Vagina (tissue), 2 donors: ENCODE data around the gene TMEM266.

Experiments
- POLR2A ChIP-seq, 2 donors: fragments of 450-650 bp; IDR thresholded peaks; one replicate each; pipeline ENCODE4 v1.6.1; 2017; ENCODE audit warnings: antibody characterized with exemption in 2 of 2, mild to moderate bottlenecking in 2 of 2, moderate library complexity in 2 of 2
- POLR2AphosphoS5 ChIP-seq, 2 donors: sonication (generic); formaldehyde crosslinking; IDR thresholded peaks; one replicate each; pipeline ENCODE4 v1.9.0; 2017; ENCODE audit warnings: antibody characterized with exemption in 2 of 2, mild to moderate bottlenecking in 2 of 2, low read depth in 1 of 2; ENCODE audit not compliant: insufficient read depth in 1 of 2
- TF ChIP-seq, protein P1 (sequence below), 3 experiments: fragments of 450-650 bp in 2 of 3; fragments of 200-600 bp in 1 of 3; sonication (generic) in 1 of 3; IDR thresholded peaks; one replicate each; pipeline ENCODE4 v1.5.1; 2017 to 2019; ENCODE audit warnings: antibody characterized with exemption in 3 of 3, mild to moderate bottlenecking in 2 of 3, moderate library complexity in 2 of 3

DNA sequence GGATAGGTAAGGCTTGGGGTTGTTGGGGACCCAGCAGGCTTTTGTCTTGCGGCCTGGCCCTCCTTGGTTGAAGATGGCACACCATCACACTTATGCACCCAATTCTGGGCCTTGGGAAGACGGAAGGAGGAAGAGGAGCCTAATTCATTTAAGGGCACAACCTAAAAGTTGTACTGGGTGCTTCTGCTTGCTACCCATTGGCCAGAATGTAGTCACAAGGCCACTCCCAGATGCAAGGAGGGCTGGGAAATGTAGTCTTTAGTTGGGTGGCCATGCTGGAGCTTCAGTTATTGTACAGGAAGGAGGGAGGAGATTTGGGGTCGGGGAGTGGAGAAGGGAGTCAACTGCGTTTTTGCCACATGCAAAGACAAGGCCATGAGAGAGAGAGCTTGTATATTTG is 109.2 kb downstream of the TMEM266 start:
- TF ChIP-seq, protein P1, sequence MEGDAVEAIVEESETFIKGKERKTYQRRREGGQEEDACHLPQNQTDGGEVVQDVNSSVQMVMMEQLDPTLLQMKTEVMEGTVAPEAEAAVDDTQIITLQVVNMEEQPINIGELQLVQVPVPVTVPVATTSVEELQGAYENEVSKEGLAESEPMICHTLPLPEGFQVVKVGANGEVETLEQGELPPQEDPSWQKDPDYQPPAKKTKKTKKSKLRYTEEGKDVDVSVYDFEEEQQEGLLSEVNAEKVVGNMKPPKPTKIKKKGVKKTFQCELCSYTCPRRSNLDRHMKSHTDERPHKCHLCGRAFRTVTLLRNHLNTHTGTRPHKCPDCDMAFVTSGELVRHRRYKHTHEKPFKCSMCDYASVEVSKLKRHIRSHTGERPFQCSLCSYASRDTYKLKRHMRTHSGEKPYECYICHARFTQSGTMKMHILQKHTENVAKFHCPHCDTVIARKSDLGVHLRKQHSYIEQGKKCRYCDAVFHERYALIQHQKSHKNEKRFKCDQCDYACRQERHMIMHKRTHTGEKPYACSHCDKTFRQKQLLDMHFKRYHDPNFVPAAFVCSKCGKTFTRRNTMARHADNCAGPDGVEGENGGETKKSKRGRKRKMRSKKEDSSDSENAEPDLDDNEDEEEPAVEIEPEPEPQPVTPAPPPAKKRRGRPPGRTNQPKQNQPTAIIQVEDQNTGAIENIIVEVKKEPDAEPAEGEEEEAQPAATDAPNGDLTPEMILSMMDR (IDR thresholded peaks at IDR 0.05) = no peak
- TF ChIP-seq POLR2AphosphoS5 (IDR thresholded peaks at IDR 0.05; ENCODE audit: insufficient read depth in 1 of 2, low read depth in 1 of 2) = no peak
- TF ChIP-seq POLR2A (IDR thresholded peaks at IDR 0.05) = no peak
